Measurements from ENCODE around the gene DMGDH.

DMGDH gene

DNA sequence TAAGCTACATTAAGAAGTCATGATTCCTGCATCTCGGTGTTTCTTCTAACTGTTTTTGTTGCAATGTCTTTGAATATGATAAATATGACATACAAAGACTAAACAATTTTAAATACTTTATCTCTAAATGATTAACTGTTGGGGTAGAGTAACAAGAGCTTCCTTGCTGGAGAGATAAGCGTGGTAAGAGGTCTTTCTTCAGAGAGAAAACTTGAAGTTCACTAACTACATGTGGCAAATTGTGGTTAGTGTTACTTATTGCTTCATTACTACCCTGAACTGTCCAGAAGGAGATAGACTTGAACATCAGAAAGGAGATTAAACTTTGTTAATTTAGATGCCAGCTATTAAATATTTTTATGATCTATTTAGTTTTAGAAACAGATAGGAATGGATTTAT lies 77.3 kb downstream of the DMGDH start:
- H2AFZ ChIP-seq (ENCODE audit: low read depth, low read length), result no peak overlapping the region
- no peak overlapping the region for H3K27ac ChIP-seq (ENCODE audit: low read length)
- no peaks in the 10 kb centered on the region for H3K9me3 ChIP-seq (ENCODE audit: insufficient read depth, low read length, severe bottlenecking)
- no peak overlapping the region for H3K4me3 ChIP-seq (ENCODE audit: low read depth in 1 of 2, low read length in 2 of 2)
- peaks cover 9% of the 10 kb centered on the region for H3K4me1 ChIP-seq (ENCODE audit: insufficient read depth, low read length)
- H3K27me3 ChIP-seq (ENCODE audit: insufficient read depth, low read length, poor library complexity), result no peaks in the 10 kb centered on the region
- H3K9ac ChIP-seq (ENCODE audit: low read depth, low read length), result no peak overlapping the region
- TF ChIP-seq EZH2 (IDR thresholded peaks at IDR 0.05; ENCODE audit: borderline replicate concordance, low read depth, low read length, severe bottlenecking), result no peak
- TF ChIP-seq, protein P1, sequence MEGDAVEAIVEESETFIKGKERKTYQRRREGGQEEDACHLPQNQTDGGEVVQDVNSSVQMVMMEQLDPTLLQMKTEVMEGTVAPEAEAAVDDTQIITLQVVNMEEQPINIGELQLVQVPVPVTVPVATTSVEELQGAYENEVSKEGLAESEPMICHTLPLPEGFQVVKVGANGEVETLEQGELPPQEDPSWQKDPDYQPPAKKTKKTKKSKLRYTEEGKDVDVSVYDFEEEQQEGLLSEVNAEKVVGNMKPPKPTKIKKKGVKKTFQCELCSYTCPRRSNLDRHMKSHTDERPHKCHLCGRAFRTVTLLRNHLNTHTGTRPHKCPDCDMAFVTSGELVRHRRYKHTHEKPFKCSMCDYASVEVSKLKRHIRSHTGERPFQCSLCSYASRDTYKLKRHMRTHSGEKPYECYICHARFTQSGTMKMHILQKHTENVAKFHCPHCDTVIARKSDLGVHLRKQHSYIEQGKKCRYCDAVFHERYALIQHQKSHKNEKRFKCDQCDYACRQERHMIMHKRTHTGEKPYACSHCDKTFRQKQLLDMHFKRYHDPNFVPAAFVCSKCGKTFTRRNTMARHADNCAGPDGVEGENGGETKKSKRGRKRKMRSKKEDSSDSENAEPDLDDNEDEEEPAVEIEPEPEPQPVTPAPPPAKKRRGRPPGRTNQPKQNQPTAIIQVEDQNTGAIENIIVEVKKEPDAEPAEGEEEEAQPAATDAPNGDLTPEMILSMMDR (IDR thresholded peaks at IDR 0.05; ENCODE audit: borderline replicate concordance, extremely low read depth, low read length, poor library complexity, severe bottlenecking), result no peak
- H3K4me2 ChIP-seq (ENCODE audit: insufficient read depth, low read length), result no peak overlapping the region
- no peaks in the 10 kb centered on the region for H4K20me1 ChIP-seq (ENCODE audit: insufficient read depth, low read length)
- no peaks in the 10 kb centered on the region for H3K79me2 ChIP-seq (ENCODE audit: insufficient read depth, low read length)
- ATAC-seq (ENCODE audit: insufficient read depth, low read depth) (no peak), DNase-seq (no peak)
- H3K36me3 ChIP-seq (ENCODE audit: insufficient read depth, low read length), result no peaks in the 10 kb centered on the region

DNA sequence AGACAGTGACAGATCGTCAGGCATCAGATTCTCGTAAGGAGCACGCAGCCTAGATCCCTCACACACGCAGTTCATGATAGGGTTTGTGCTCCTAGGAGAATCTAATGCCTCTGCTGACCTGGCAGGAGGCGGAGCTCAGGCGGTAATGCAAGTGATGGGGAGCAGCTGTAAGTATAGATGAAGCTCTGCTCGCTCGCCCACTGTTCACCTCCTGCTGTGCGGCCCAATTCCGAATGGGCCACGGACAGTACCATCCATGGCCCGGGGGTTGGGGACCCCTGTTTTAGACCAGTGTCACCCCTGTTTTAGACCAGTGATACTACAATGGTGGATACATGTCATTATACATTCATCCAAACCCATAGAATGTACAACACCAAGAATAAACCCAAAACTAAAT lies 80.4 kb downstream of the DMGDH start:
- Histone ChIP-seq H3K4me3 (ENCODE audit: low read depth in 1 of 2, low read length in 2 of 2) (no peak overlapping the region), H3K4me1 (ENCODE audit: insufficient read depth, low read length) (peaks cover 19% of the 10 kb centered on the region), H3K4me2 (ENCODE audit: insufficient read depth, low read length) (no peak overlapping the region), H3K9ac (ENCODE audit: low read depth, low read length) (no peak overlapping the region), H3K9me3 (ENCODE audit: insufficient read depth, low read length, severe bottlenecking) (no peaks in the 10 kb centered on the region), H3K79me2 (ENCODE audit: insufficient read depth, low read length) (peaks cover 3% of the 10 kb centered on the region), H4K20me1 (ENCODE audit: insufficient read depth, low read length) (no peaks in the 10 kb centered on the region), H3K36me3 (ENCODE audit: insufficient read depth, low read length) (no peaks in the 10 kb centered on the region), H2AFZ (ENCODE audit: low read depth, low read length) (no peak overlapping the region), H3K27ac (ENCODE audit: low read length) (no peak overlapping the region), H3K27me3 (ENCODE audit: insufficient read depth, low read length, poor library complexity) (no peaks in the 10 kb centered on the region)
- ATAC-seq (ENCODE audit: insufficient read depth, low read depth) (no peak), DNase-seq (no peak)
- no peak for TF ChIP-seq EZH2 (IDR thresholded peaks at IDR 0.05; ENCODE audit: borderline replicate concordance, low read depth, low read length, severe bottlenecking)
- TF ChIP-seq, protein P1 (IDR thresholded peaks at IDR 0.05; ENCODE audit: borderline replicate concordance, extremely low read depth, low read length, poor library complexity, severe bottlenecking), result no peak

DNA sequence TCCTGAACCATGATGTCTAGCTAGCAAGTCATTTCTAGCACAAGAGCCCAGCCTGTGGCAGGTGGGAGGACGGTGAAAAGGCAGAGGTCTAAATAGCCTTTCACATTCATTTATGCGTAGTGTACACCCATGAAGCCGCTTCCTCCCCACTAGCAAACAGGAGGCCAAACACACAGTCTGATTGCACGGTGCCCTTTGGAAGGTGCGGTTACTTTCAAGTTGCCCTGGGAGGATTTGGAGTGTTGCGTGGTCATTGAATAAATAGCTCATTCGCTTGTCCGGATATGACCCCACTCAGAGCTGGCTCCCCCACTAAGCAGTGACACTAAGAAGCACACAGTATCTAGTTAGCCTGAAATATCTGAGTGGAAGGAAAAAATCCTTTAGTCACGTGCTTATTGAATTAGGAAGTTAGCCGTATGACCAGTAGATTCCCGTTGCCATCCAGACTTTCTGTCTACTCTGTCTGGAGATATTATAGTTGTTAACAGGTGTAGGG lies 83.7 kb downstream of the DMGDH start:
- H3K9ac ChIP-seq (ENCODE audit: low read depth, low read length), result peak overlapping the region; percentile 96
- H3K4me2 ChIP-seq (ENCODE audit: insufficient read depth, low read length), result peak overlapping the region; percentile 79
- H3K4me3 ChIP-seq (ENCODE audit: low read depth in 1 of 2, low read length in 2 of 2), result peak overlapping the region; percentile 59 to 69; a peak in 3 of 4 replicates
- TF ChIP-seq, protein P1 (IDR thresholded peaks at IDR 0.05; ENCODE audit: borderline replicate concordance, extremely low read depth, low read length, poor library complexity, severe bottlenecking), result no peak
- TF ChIP-seq EZH2 (IDR thresholded peaks at IDR 0.05; ENCODE audit: borderline replicate concordance, low read depth, low read length, severe bottlenecking), result no peak
- peaks cover 26% of the 10 kb centered on the region for H3K79me2 ChIP-seq (ENCODE audit: insufficient read depth, low read length)
- no peaks in the 10 kb centered on the region for H4K20me1 ChIP-seq (ENCODE audit: insufficient read depth, low read length)
- no peaks in the 10 kb centered on the region for H3K36me3 ChIP-seq (ENCODE audit: insufficient read depth, low read length)
- peak; percentile 11; the same call in 1 of the 3 replicates for ATAC-seq (ENCODE audit: insufficient read depth, low read depth)
- H2AFZ ChIP-seq (ENCODE audit: low read depth, low read length), result peak overlapping the region; percentile 64
- H3K27ac ChIP-seq (ENCODE audit: low read length), result peak overlapping the region; percentile 82
- peaks cover 29% of the 10 kb centered on the region for H3K4me1 ChIP-seq (ENCODE audit: insufficient read depth, low read length)
- H3K9me3 ChIP-seq (ENCODE audit: insufficient read depth, low read length, severe bottlenecking), result no peaks in the 10 kb centered on the region
- no peaks in the 10 kb centered on the region for H3K27me3 ChIP-seq (ENCODE audit: insufficient read depth, low read length, poor library complexity)
- DNase-seq, result peak; percentile 26

All from DND-41 (cell line).